NT2/D1 (cell line): ENCODE data around the gene TWSG1.
"Not testable (repeated sequence)": the region's sequence is repeated elsewhere in the genome, so short reads cannot be mapped to it uniquely, and the experiment has no call there.

Source experiments
- DNase-seq: peaks from one replicate; pipeline ENCODE4 v3.0.0-alpha.2; 2011; ENCODE audit warnings: low read depth, low spot score
- H3K27me3 ChIP-seq: 2 replicates; pipeline ENCODE4 v1.6.0; 2011; ENCODE audit warnings: mild to moderate bottlenecking; ENCODE audit not compliant: insufficient read length, insufficient read depth
- H3K36me3 ChIP-seq: 2 replicates; pipeline ENCODE4 v1.6.1; 2011; ENCODE audit warnings: mild to moderate bottlenecking, low read length, mixed read lengths; ENCODE audit not compliant: insufficient read depth, insufficient read length
- H3K4me1 ChIP-seq: 2 replicates; pipeline ENCODE4 v1.5.1; 2011; ENCODE audit not compliant: insufficient read depth, insufficient read length
- H3K4me3 ChIP-seq: 2 replicates; pipeline ENCODE4 v1.5.1; 2011; ENCODE audit warnings: low read depth; ENCODE audit not compliant: insufficient read length
- H3K9ac ChIP-seq: 2 replicates; pipeline ENCODE4 v1.6.0; 2011; ENCODE audit warnings: low read depth; ENCODE audit not compliant: insufficient read length
- H3K9me3 ChIP-seq: 2 replicates; pipeline ENCODE4 v1.5.1; 2011; ENCODE audit warnings: mild to moderate bottlenecking, low read length; ENCODE audit not compliant: insufficient read depth
- SUZ12 ChIP-seq: IDR thresholded peaks from 2 replicates; pipeline ENCODE4 v1.6.1; 2011; ENCODE audit not compliant: insufficient read length, insufficient read depth; ENCODE audit errors: extremely low read depth
- YY1 ChIP-seq: IDR thresholded peaks from 2 replicates; pipeline ENCODE4 v1.6.1; 2011; ENCODE audit not compliant: insufficient read length, insufficient read depth
- ZNF274 ChIP-seq: IDR thresholded peaks from 2 replicates; pipeline ENCODE4 v1.6.1; 2011; ENCODE audit warnings: mild to moderate bottlenecking, low read depth, low read length

Gene TWSG1

DNA sequence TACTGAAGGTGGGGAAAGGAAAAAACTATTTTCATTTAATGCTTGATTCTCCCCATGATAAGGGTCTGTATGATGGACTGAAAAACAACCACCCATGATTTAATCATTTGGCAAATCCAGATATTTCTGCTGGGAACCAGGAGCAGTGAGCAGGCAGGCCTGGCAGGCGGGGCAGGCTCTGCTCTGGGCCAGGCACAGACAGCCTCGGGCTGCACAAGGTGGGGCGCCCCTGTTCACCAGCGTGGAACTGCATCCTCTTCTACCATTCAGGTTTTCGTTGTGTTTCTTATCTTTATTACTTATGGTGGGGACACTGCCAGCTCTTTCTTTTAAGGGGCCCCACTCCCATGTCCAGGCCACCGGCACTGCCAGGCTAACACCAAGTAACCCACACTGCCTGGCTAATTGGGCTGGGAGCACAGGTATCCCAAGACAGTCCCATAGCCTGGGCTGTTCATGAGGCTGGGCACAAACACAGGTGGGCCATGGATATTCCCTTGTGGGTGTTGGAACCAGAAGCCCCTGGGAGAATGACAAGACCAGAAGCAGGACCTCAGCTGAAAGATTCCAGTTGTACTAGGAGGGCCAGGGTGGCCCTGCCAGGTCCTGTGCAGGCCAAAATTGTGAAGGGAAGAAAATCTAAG, 83.6 kb downstream of the TWSG1 start:
- no peak overlapping the region for H3K9ac ChIP-seq

GRCh38 chr18:9419956-9420631, 85.5 kb downstream of the TWSG1 start:
- Histone ChIP-seq H3K27me3 (no peaks in the 10 kb centered on the region), H3K36me3 (no peaks in the 10 kb centered on the region), H3K9me3 (peaks cover 19% of the 10 kb centered on the region; the same call in 1 of the 2 replicates), H3K9ac (no peak overlapping the region), H3K4me3 (no peak overlapping the region), H3K4me1 (no peaks in the 10 kb centered on the region)
- no peak for TF ChIP-seq ZNF274
- no peak for DNase-seq

More for the DNA sequence above, 83.6 kb downstream of the TWSG1 start:
- H3K4me3 ChIP-seq = no peak overlapping the region
- TF ChIP-seq ZNF274 (no peak), YY1 (no peak), SUZ12 (no peak)
- no peaks in the 10 kb centered on the region for H3K9me3 ChIP-seq
- no peaks in the 10 kb centered on the region for H3K36me3 ChIP-seq
- no peaks in the 10 kb centered on the region for H3K4me1 ChIP-seq
- DNase-seq = no peak
- no peaks in the 10 kb centered on the region for H3K27me3 ChIP-seq

DNA sequence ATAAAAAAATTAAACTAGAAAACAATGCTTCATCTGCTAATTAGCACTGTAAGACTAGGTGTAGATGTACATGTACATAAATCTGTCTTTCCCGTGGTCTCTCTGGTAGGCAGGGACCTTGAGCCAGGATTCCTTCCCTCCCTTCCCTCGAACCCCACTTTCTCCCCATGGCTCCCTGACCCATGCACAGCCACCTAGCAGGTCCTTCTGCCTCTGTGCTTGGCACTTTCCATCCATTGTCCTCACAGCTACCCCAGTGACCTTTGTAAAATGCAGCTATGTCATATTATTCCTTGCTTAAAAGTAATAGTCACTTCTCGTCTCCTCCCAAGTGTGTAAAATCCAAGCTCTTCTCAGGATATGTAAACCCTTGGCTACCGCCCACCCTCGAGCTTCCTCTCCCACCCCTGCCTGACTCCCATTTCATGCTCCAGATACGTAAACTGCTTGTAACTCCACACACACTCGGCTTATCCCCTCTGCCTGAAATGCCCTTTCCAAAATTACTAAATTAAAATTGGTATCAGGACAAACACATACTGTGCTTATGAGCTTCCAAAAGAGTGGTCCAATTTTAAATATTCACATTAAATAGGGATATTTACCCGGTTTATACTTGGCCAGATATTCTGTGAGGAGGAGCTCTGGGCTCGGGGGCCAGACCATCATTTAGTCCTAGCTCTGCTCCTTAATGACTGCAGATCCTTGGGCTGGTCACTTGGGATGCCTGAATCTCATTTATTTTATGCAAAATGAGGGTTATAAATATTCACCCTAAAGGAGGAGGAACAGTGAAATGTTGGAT, 86.7 kb downstream of the TWSG1 start:
- H3K9me3 ChIP-seq = peaks cover 20% of the 10 kb centered on the region; the same call in 1 of the 2 replicates
- no peak overlapping the region for H3K9ac ChIP-seq
- no peak for DNase-seq
- no peak overlapping the region for H3K4me3 ChIP-seq
- TF ChIP-seq SUZ12 = no peak
- no peaks in the 10 kb centered on the region for H3K36me3 ChIP-seq
- H3K4me1 ChIP-seq = no peaks in the 10 kb centered on the region
- H3K27me3 ChIP-seq = no peaks in the 10 kb centered on the region

DNA sequence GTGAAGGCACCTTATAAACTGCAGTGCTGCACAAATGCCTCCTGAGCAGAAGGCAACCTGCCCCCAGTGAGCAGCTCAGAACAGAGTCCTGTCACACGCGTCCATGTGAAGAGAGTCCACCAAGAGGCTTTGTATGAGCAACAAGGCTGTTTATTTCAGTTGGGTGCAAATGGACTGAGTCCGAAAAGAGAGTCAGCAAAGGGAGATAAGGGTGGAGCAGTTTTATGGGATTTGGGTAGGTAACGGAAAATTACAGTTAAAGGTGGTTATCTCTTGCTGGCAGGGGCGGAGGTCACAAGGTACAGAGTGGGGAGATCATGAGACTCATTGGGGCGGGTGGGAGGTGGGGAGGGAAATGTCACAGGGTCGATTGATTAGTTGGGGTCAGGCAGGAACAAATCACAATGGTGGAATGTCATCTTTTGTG, 87.3 kb downstream of the TWSG1 start:
- no peaks in the 10 kb centered on the region for H3K36me3 ChIP-seq
- no peaks in the 10 kb centered on the region for H3K27me3 ChIP-seq
- peaks cover 20% of the 10 kb centered on the region; the same call in 1 of the 2 replicates for H3K9me3 ChIP-seq
- no peak overlapping the region for H3K9ac ChIP-seq
- no peak overlapping the region for H3K4me3 ChIP-seq
- no peaks in the 10 kb centered on the region for H3K4me1 ChIP-seq
- DNase-seq = no peak
- no peak for TF ChIP-seq SUZ12
- no peak for TF ChIP-seq YY1
- no peak for TF ChIP-seq ZNF274

GRCh38 chr18:9422816-9423519, 88.4 kb downstream of the TWSG1 start:
- Histone ChIP-seq H3K4me1 (no peaks in the 10 kb centered on the region), H3K4me3 (no peak overlapping the region), H3K9me3 (peaks cover 20% of the 10 kb centered on the region; the same call in 1 of the 2 replicates), H3K9ac (no peak overlapping the region), H3K36me3 (no peaks in the 10 kb centered on the region), H3K27me3 (no peaks in the 10 kb centered on the region)
- TF ChIP-seq SUZ12 (no peak), YY1 (no peak), ZNF274 (no peak)
- no peak for DNase-seq

- not testable (repeated sequence) for DNase-seq, H3K9ac ChIP-seq, H3K27me3 ChIP-seq, H3K4me3 ChIP-seq, H3K4me1 ChIP-seq, H3K36me3 ChIP-seq
- H3K9me3 ChIP-seq = peaks cover 20% of the 10 kb centered on the region; the same call in 1 of the 2 replicates
Measured at GRCh38 chr18:9423648-9424047, 89.1 kb downstream of the TWSG1 start.

DNA sequence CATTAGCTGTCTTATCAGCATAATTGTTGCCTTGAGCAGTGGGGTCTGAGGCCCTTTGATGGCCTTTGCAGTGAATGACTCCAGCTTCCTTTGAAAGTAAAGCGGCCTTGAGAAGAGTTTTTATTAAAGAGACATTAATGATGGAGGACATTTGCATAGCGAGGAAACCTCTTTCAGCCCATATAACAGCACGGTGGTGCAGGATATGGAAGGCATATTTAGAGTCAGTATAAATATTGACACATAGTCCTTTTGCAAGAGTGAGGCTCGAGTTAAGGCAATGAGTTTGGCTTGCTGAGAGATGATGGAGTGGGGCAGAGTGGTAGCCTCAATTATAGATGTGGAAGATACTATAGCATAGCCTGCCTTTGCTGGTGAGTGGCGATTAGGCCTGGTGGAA, 89.7 kb downstream of the TWSG1 start:
- not testable (repeated sequence) for DNase-seq, H3K4me3 ChIP-seq

More for the DNA sequence above, 89.7 kb downstream of the TWSG1 start:
- not testable (repeated sequence) for H3K9ac ChIP-seq, H3K36me3 ChIP-seq, H3K27me3 ChIP-seq, H3K4me1 ChIP-seq
- peaks cover 25% of the 10 kb centered on the region; the same call in 1 of the 2 replicates for H3K9me3 ChIP-seq
